GM04503 (cell line): ENCODE data around the gene APOOL.

Experiments used
- DNase-seq: peaks from one replicate; pipeline ENCODE4 v3.0.0-alpha.2; 2012; ENCODE audit warnings: low read depth

APOOL gene

DNA sequence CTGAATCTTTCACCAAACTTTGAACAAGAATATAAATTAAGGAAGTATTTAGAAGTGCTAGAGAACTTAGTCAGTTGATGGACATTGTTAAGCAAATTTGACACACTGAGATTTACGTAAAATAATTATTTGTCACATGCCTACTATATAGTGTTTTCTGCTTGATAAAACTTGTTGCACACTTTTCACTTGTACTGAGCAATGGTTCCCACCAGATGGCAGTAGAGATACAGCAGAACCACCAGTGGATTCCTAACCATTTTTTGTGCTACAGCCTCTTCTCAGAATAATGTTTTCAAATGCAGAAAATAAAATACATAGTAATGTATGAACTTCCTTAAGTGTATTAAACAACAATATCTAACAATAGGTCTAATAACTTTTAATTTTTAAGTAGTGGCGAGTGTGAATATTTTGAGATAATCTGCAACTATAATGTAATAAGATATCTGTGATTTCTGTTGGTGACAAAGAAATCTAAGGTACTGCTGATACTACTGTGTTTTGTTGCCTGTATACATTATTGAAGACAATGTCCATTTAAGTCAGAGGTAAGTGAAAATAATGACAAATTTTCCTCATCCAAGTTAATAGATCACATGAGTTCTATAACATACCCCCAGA, 81.2 kb downstream of the APOOL start:
- no peak for DNase-seq

- no peak for DNase-seq
Measured at GRCh38 chrX:85089321-85089840, 85.7 kb downstream of the APOOL start.

- no peak for DNase-seq
Measured at GRCh38 chrX:85107407-85107806, 103.7 kb downstream of the APOOL start.

DNA sequence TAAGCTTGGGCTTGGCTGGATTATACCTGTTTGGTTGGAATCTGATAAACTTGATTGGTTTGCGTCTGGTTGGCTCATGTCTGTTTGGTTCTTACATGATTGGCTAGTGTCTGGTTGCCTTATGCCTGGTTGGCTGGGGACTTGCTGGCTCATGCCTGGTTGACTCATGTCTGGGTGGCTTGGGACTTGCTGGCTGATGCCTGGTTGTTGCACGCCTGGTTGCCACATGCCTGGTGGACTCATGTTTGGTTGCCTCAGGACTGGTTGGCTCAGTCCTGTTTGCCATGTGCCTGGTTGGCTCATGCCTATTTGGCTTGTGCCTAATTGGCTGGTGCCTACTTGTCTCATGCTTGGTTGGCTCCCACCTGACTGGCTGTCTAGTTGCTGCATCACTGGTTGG, 104.5 kb downstream of the APOOL start:
- no peak for DNase-seq

DNA sequence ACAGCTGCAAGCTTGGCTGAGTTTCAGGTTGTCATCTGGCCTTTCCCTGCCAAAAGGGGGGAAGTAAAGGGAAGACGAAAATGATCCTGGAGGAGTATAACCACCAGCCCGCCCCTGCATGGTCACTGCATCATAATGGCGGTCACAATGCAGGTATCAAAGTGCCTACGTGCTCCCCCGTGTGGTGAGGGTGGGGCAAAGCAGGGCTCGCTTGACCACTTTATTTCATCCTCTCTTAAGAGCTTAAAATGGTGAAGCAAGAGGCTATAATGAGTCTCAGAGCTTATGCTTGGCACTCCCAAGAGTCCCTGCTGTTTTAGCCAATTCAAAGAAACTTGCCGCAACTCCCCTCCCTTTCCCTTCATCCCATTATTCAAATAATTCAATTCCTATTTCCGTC, 105.6 kb downstream of the APOOL start:
- no peak for DNase-seq

- no peak for DNase-seq
Measured at GRCh38 chrX:85111347-85111746, 107.7 kb downstream of the APOOL start.

DNA sequence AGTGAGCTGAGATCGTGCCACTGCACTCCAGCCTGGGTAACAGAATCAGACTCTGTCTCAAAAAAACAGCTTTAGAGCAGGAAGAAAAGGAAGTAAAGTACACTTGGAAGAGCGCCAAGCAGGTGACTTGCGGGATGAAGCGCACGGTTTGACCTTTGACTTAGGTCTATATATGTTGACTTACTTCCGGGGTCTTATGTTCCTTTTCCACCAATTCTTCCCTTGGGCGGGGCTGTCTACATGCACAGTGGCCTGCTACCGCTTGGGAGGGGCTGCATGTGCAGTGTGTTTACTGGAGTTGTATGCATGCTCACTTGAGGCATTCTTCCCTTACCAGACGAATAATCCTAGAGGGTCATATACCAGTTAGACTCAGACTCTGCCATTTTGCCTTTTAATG, 108.6 kb downstream of the APOOL start:
- no peak for DNase-seq

- DNase-seq, result no peak
Measured at GRCh38 chrX:85113746-85114145, 110.1 kb downstream of the APOOL start.

- DNase-seq, result no peak
Measured at GRCh38 chrX:85114171-85114570, 110.5 kb downstream of the APOOL start.

DNA sequence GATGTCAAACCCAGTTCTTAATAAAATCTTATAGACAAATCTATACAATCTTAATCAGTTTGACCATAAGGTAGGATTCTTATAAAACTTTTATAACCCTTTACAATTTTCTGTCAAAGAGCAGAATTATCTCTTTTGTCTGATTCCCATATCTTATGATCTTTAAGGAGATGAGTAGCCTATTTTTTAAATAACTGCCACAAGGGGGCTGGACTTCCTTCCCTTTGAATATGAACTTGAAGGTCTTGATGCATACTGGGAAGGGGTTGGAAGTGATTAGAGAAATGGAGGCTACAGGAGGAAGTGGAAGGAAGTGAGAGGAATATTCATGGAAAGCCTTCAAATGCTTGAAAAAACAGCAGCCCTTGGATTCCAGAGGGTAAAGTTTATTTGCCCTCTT, 111.1 kb downstream of the APOOL start:
- no peak for DNase-seq

DNA sequence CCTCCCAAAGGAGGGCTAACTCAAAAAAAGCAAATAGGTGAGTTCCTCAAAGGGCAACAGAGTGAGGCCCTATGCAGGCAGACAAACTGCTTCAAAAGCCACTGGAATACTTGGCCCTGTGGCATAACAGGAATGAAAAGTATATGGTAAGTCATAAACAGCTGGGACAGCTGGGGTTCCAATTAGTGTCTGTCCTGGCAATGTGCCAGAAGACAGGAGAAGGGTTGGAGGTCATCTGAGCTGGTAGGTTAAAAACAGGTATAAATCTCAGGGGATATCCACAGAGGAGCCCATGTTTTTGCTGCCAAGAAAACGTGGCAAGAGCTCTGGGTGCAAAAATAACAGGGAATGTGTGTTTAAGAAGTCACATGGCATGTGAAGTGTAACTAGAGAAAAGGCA, 111.6 kb downstream of the APOOL start:
- DNase-seq, result no peak

GRCh38 chrX:85136409-85136808, 132.7 kb downstream of the APOOL start:
- no peak for DNase-seq

DNA sequence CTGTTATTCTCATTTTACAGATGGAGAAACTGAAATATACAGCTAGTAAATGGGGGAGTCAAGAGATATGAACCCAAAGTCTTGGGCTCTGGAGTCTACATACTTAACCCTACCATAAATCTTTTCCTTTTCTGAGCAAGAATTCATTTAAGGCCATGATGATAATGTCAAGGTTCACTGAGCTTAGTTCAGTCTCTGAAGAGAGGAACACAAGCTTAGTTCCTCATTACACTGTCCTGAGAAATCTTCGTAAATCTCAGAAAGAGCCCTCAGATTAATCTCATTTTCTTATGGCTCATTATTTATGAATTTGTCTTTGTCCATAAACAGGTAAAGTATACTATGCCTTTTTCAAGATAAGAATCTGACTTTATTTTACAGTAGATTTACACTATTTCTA, 135.7 kb downstream of the APOOL start:
- no peak for DNase-seq

DNA sequence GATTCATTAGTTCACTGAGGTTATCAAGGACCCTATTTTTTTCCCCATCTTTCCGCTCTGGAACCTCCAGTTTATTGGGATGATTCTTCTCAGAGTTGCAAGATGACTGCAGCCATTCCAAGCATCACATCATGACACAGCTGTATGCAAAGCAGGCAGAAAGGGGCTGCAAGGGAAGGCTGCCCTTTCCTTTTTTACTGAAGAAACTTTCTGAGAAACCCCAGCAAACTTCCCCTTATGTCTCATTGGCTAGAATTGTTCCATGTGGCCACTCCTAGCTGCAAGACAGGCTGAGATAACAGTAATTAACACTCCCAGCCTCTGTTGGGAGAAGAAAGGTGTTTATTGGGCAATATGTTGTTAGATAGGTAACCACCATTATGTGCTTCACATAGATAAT, 137.3 kb downstream of the APOOL start:
- no peak for DNase-seq
